Left kidney (tissue), 1 donor: Measurements from ENCODE around the gene POTEC. TPM values are rescaled to one million over a fixed set of nuclear protein-coding genes. Genes with fewer than 3 reads are reported as not detected.

Experiments used
- polyA plus RNA-seq: library from polyadenylated mRNA; unstranded; fragments of 120-200 nt; gene quantifications from one replicate; pipeline ENCODE4 v1.2.1, GENCODE V29; 2013; ENCODE audit not compliant: insufficient read length

Gene POTEC
- polyA plus RNA-seq, 1 donor = 0.03 TPM

Other genes starting within 250 kb of the POTEC start
- 0.62 TPM for gene ANKRD30B, start 204.6 kb upstream of the POTEC start, polyA plus RNA-seq